PFSK-1 (cell line): Measurements from ENCODE around the gene RSPO3.

Source experiments
- FOXP2 ChIP-seq: optimal IDR thresholded peaks from 2 replicates; pipeline ENCODE3; 2011; ENCODE audit warnings: borderline replicate concordance, control low read depth, inconsistent platforms; ENCODE audit not compliant: insufficient read depth; ENCODE audit errors: extremely low read length, extremely low read depth
- POLR2AphosphoS5 ChIP-seq: IDR thresholded peaks from 2 replicates; pipeline ENCODE4 v1.6.1; 2012; ENCODE audit warnings: low read depth, mild to moderate bottlenecking, control low read depth, low read length, moderate library complexity
- REST ChIP-seq, 2 experiments: IDR thresholded peaks; 2 replicates each; pipeline versions ENCODE4 v1.6.1 to v1.8.0; 2011 to 2012; ENCODE audit warnings: low read depth in 2 of 2, low read length in 2 of 2, control low read depth in 1 of 2, inconsistent platforms in 1 of 2, mild to moderate bottlenecking in 1 of 2, moderate library complexity in 1 of 2; ENCODE audit not compliant: insufficient read depth in 1 of 2
- SIN3A ChIP-seq: IDR thresholded peaks from 2 replicates; pipeline ENCODE4 v1.6.1; 2012; ENCODE audit warnings: mild to moderate bottlenecking, low read length, moderate library complexity, borderline replicate concordance; ENCODE audit not compliant: insufficient read depth
- TAF1 ChIP-seq: IDR thresholded peaks from 2 replicates; pipeline ENCODE4 v1.6.1; 2012; ENCODE audit warnings: low read length, control low read depth, borderline replicate concordance; ENCODE audit not compliant: insufficient read depth

The RSPO3 gene

GRCh38 chr6:127188744-127189143 is 70.3 kb downstream of the RSPO3 start:
- no peak for TF ChIP-seq TAF1
- no peak for TF ChIP-seq POLR2AphosphoS5
- TF ChIP-seq REST (IDR thresholded peaks at IDR 0.05; ENCODE audit: insufficient read depth in 1 of 2, low read depth in 2 of 2, low read length in 2 of 2): no peak
- TF ChIP-seq SIN3A: no peak
- TF ChIP-seq FOXP2: no peak

GRCh38 chr6:127190552-127190951 is 72.1 kb downstream of the RSPO3 start:
- no peak for TF ChIP-seq SIN3A
- TF ChIP-seq FOXP2: no peak
- no peak for TF ChIP-seq REST (IDR thresholded peaks at IDR 0.05; ENCODE audit: insufficient read depth in 1 of 2, low read depth in 2 of 2, low read length in 2 of 2)
- no peak for TF ChIP-seq TAF1
- no peak for TF ChIP-seq POLR2AphosphoS5

GRCh38 chr6:127191716-127192115 is 73.2 kb downstream of the RSPO3 start:
- TF ChIP-seq TAF1 (no peak), REST (IDR thresholded peaks at IDR 0.05; ENCODE audit: insufficient read depth in 1 of 2, low read depth in 2 of 2, low read length in 2 of 2) (no peak)

- TF ChIP-seq FOXP2: no peak
Measured at GRCh38 chr6:127192911-127193541, 74.6 kb downstream of the RSPO3 start.

GRCh38 chr6:127195833-127196232 is 77.4 kb downstream of the RSPO3 start:
- no peak for TF ChIP-seq TAF1
- TF ChIP-seq POLR2AphosphoS5: no peak
- no peak for TF ChIP-seq FOXP2
- TF ChIP-seq REST (IDR thresholded peaks at IDR 0.05; ENCODE audit: insufficient read depth in 1 of 2, low read depth in 2 of 2, low read length in 2 of 2): no peak
- TF ChIP-seq SIN3A: no peak
